Skeletal muscle tissue (tissue), 4 donors: ENCODE measurements around the gene CHRDL1. TPM values are rescaled to one million over a fixed set of nuclear protein-coding genes. Genes with fewer than 3 reads are reported as not detected.
"Not testable (repeated sequence)": the region's sequence is repeated elsewhere in the genome, so short reads cannot be mapped to it uniquely, and the experiment has no call there.

Experiments
- H3K27ac ChIP-seq: one replicate; pipeline ENCODE4 v1.7.0; 2013; ENCODE audit warnings: mild to moderate bottlenecking, low read depth, low read length, inconsistent platforms
- H3K27me3 ChIP-seq, 3 donors: one replicate each; pipeline ENCODE4 v1.7.0; 2013; ENCODE audit warnings: low read length in 3 of 3; ENCODE audit not compliant: control insufficient read depth in 3 of 3, insufficient read depth in 3 of 3
- H3K36me3 ChIP-seq, 3 donors: one replicate each; pipeline ENCODE4 v1.7.0; 2013; ENCODE audit warnings: low read length in 3 of 3; ENCODE audit not compliant: control insufficient read depth in 3 of 3, insufficient read depth in 3 of 3
- H3K4me1 ChIP-seq, 3 donors: one replicate each; pipeline ENCODE4 v1.7.0; 2013; ENCODE audit warnings: low read length in 3 of 3, mild to moderate bottlenecking in 3 of 3; ENCODE audit not compliant: control insufficient read depth in 3 of 3, insufficient read depth in 3 of 3
- H3K4me3 ChIP-seq, 3 donors: one replicate each; pipeline ENCODE4 v1.7.0; 2013; ENCODE audit warnings: low read length in 3 of 3
- H3K9ac ChIP-seq, 3 donors: one replicate each; pipeline ENCODE4 v1.7.0; 2013; ENCODE audit warnings: low read length in 3 of 3, mild to moderate bottlenecking in 3 of 3, moderate library complexity in 2 of 3, low read depth in 1 of 3
- H3K9me3 ChIP-seq, 3 donors: one replicate each; pipeline ENCODE4 v1.7.0; 2013; ENCODE audit warnings: low read length in 3 of 3; ENCODE audit not compliant: control insufficient read depth in 3 of 3
- total RNA-seq: library from RNA; depleted of rRNA; stranded (reverse); fragments of >200 nt; gene quantifications from one replicate; pipeline ENCODE4 v1.2.3, GENCODE V29; 2014
- donor health status: Osteomylitis.

The CHRDL1 gene
- total RNA-seq, 1 donor from 2014 or later, result 12.5 TPM

DNA sequence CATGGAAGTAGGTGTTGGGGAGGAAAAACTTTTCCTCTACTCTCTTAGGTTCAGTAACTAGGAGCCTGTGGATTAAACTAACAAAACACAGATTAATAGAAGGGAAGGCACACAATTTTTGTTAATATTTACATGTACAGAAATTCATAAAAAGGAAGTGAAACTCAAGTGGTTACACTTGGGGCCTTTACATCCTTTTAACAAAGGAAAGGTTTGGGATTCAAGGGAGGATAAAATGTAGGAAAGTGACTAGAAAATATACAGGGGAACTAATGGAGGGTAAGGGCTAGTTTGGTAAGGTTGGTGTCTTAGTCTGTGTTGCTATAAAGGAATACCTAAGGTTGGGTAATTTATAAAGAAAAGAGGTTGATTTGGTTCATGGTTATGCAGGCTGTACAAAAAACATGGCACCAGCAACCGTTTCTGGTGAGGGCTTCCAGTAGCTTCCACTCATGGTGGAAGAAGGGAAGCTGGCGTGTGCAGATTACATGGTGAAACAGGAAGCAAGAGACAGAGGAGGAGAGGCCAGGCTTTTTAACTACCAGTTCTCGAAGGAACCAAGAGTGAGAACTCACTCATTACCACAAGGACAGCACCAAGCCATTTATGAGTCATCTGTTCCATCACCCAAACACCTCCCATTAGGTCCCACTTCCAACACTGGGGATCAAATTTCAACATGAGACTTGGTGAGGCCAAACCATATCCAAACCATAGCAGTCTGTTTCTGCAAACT lies 124.4 kb downstream of the CHRDL1 start:
- H3K4me1 ChIP-seq, result no peaks in the 10 kb centered on the region
- H3K9me3 ChIP-seq, result no peaks in the 10 kb centered on the region
- H3K36me3 ChIP-seq, result no peaks in the 10 kb centered on the region
- H3K4me3 ChIP-seq, result no peak overlapping the region
- H3K9ac ChIP-seq, result no peak overlapping the region
- peaks cover 0 to 8% (median 0%) of the 10 kb centered on the region in 3 donors for H3K27me3 ChIP-seq
- no peak overlapping the region for H3K27ac ChIP-seq

DNA sequence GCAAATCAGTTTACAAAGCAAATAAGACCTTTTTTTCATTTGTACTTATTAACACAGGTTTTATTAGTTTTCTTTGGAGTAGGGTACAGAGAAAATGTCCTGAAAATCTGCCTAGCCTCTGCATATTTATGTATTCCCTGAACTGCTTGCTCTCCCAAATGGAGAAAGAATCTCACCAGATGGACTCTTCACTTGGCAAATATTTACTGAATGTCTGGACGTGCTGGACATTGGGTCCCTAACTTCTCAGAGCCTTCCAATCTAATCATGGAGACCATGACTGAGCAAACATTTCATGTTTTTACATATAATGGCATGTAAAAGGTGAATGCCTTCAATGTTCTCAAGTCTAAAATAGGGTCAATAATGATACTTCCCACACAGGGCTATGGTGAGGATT lies 126.0 kb downstream of the CHRDL1 start:
- Histone ChIP-seq H3K27ac (no peak overlapping the region), H3K4me3 (no peak overlapping the region), H3K36me3 (no peaks in the 10 kb centered on the region), H3K9me3 (no peaks in the 10 kb centered on the region), H3K4me1 (no peaks in the 10 kb centered on the region), H3K27me3 (peaks cover 0 to 12% (median 0%) of the 10 kb centered on the region in 3 donors), H3K9ac (no peak overlapping the region)

- no peak overlapping the region for H3K27ac ChIP-seq
- peaks cover 0 to 12% (median 0%) of the 10 kb centered on the region in 3 donors for H3K27me3 ChIP-seq
- no peaks in the 10 kb centered on the region for H3K4me1 ChIP-seq
- no peaks in the 10 kb centered on the region for H3K9me3 ChIP-seq
- no peak overlapping the region for H3K4me3 ChIP-seq
- no peak overlapping the region for H3K9ac ChIP-seq
- no peaks in the 10 kb centered on the region for H3K36me3 ChIP-seq
These were observed 127.9 kb downstream of the CHRDL1 start for GRCh38 chrX:110667706-110668105.

GRCh38 chrX:110665223-110666002 lies 130.2 kb downstream of the CHRDL1 start:
- Histone ChIP-seq H3K4me1 (no peaks in the 10 kb centered on the region), H3K9me3 (no peaks in the 10 kb centered on the region), H3K4me3 (no peak overlapping the region), H3K27me3 (peaks cover 0 to 10% (median 0%) of the 10 kb centered on the region in 3 donors), H3K27ac (no peak overlapping the region), H3K36me3 (no peaks in the 10 kb centered on the region), H3K9ac (no peak overlapping the region)

DNA sequence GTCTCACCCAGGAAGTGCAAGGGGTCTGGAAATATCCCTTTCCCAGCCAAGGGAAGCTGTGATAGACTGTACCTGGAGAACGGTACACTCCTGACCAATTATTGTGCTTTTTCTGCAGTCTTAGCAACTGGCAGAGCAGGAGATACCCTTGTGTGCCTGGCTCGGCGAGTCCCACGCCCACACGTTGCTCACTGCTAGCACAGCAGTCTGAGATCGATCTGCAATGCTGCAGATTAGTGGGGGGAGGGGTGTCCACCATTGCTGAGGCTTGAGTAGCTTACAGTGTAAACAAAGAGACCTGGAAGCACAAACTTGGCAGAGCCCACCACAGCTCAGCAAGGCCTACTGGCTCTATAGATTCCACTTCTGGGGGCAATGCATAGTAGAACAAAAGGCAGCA lies 138.5 kb downstream of the CHRDL1 start:
- H3K27ac ChIP-seq, result no peak overlapping the region
- no peak overlapping the region for H3K4me3 ChIP-seq
- no peaks in the 10 kb centered on the region for H3K4me1 ChIP-seq
- H3K36me3 ChIP-seq, result no peaks in the 10 kb centered on the region
- no peaks in the 10 kb centered on the region for H3K27me3 ChIP-seq
- H3K9ac ChIP-seq, result no peak overlapping the region
- peaks cover 0 to 7% (median 0%) of the 10 kb centered on the region in 3 donors for H3K9me3 ChIP-seq

GRCh38 chrX:110654280-110654679 lies 141.3 kb downstream of the CHRDL1 start:
- not testable (repeated sequence) for H3K4me3 ChIP-seq, H3K4me1 ChIP-seq, H3K9me3 ChIP-seq, H3K27me3 ChIP-seq, H3K36me3 ChIP-seq, H3K9ac ChIP-seq, H3K27ac ChIP-seq

DNA sequence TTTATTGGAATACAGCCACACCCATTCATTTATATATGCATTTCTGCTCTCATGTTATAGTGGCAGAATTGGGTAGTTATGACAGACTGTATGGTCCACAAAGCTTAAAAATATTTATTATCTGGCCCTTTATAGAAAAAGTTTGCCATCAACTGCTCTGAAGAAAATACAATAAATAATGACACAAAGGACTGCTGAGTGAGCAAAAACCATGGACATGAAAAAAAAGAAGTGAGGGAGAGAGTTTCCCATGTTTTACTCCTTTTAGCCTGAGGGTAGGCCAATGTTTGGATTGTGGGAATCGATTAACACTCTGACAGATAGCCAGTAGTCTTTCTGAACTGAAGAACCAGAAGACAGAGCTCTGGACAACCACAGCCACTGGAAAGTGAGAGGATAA lies 149.2 kb downstream of the CHRDL1 start:
- Histone ChIP-seq H3K36me3 (no peaks in the 10 kb centered on the region), H3K9ac (no peak overlapping the region), H3K9me3 (no peaks in the 10 kb centered on the region), H3K27ac (no peak overlapping the region), H3K27me3 (no peaks in the 10 kb centered on the region), H3K4me3 (no peak overlapping the region), H3K4me1 (no peaks in the 10 kb centered on the region)
